Measurements from ENCODE around the gene CDK4. TPM values are rescaled to one million over a fixed set of nuclear protein-coding genes. Genes with fewer than 3 reads are reported as not detected.
A peak's percentile ranks its signal among the peaks of the same experiment; 100 is the strongest.

CDK4 gene
- total and polyA plus RNA-seq, 2 of the 4 experiments (the other 2 are of a cell fraction): 261 to 297 TPM

DNA sequence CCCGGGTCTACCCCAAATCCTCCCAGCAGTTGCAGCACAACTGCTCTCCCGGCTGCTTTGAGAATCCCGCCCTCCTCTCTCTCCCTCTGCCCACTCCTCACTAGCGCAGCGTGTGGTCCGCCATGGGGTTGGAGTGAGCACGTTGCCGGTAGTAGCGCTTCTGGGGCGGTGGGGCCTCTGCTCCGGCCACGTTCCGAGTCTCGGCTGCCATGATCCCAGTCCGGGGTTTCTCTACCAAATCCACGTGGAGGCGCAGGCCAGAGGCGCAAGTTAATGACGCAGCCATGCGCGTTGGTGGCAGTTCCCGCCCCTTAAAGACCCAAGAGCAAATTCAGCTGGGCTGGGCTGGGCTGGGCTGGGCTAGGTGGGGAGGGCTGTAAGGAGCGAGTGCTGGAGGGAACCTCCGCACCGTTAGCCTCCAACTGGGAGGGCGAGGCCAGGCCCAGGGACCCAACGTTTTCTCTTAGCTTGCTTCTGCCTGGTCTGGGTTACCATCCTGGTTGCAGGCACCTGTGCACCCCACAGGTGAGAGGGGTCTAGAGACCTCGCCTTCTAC is 19.8 kb upstream of the CDK4 start, which contains the start of gene METTL1:
TSS of gene METTL1 (minus strand) at position 233 of the 556 bp plus-strand sequence. CDS start at position 211, 22 bp downstream.
- peaks cover 9% of the 10 kb centered on the region for H3K9me1 ChIP-seq (ENCODE audit: insufficient read depth, low read length)
- intact Hi-C loops (cut with micrococcal nuclease): no loop called here
- peak within 1 kb of the TSS; percentile 99 for H3K9ac ChIP-seq (ENCODE audit: low read depth, low read length)
- peak within 1 kb of the TSS; percentile 95 for H3K4me2 ChIP-seq (ENCODE audit: low read depth, low read length)
- no peaks in the 10 kb centered on the region for H3K9me3 ChIP-seq (ENCODE audit: control insufficient read depth, insufficient read depth, low read length)
- peaks cover 1% of the 10 kb centered on the region for H3K27me3 ChIP-seq (ENCODE audit: control insufficient read depth, insufficient read depth, low read length)
- peak within 1 kb of the TSS; percentile 62 for H3K18ac ChIP-seq (ENCODE audit: low read depth, low read length)
- peak within 1 kb of the TSS; percentile 78 for H3K4me3 ChIP-seq (ENCODE audit: insufficient read depth, low read depth, low read length)
- ChIA-PET POLR2A (ENCODE audit: unreplicated experiment) (interaction anchor here (0.9 kb wide), 1 partner anchor 27 kb away, joined by 4 read pairs; the partner anchor contains the start of gene TSPAN31), CTCF (no interaction called here)
- H4K8ac ChIP-seq (ENCODE audit: low read depth in 2 of 2, low read length in 2 of 2): peak within 1 kb of the TSS; percentile 93 to 99
- H2AFZ ChIP-seq (replicated peaks; ENCODE audit: low read length, poor library complexity): peak within 1 kb of the TSS; percentile 99
- H3K79me1 ChIP-seq (ENCODE audit: low read depth in 1 of 2, low read length in 2 of 2): peaks cover 16 to 29% of the 10 kb centered on the region in 2 experiments; a peak in 3 of 4 replicates
- H2BK15ac ChIP-seq (ENCODE audit: low read depth, low read length): peak within 1 kb of the TSS; percentile 78; the same call in 2 of the 3 replicates
- peak within 1 kb of the TSS; percentile 88 for H3K56ac ChIP-seq (ENCODE audit: extremely low read depth, insufficient read depth, low read length)
- peaks cover 6% of the 10 kb centered on the region; the same call in 1 of the 2 replicates for H3K4me1 ChIP-seq (ENCODE audit: control insufficient read depth, insufficient read depth, low read length)
- peak within 1 kb of the TSS; percentile 91 for H2AK5ac ChIP-seq (ENCODE audit: low read depth, low read length)
- ATAC-seq (ENCODE audit: low read depth): peak; percentile 93
- peak within 1 kb of the TSS; percentile 97 for H2AK9ac ChIP-seq (replicated peaks; ENCODE audit: low read depth, low read length, poor library complexity)
- whole genome bisulfite sequencing, 2 experiments (ENCODE audit: extremely low coverage in 2 of 2, insufficient read length in 1 of 2): 0% methylated on average over 14 of the region's 28 CpGs; no CpG with 5 or more reads in 1 of the 2 experiments
- H3K23ac ChIP-seq (ENCODE audit: low read depth, low read length): peak within 1 kb of the TSS; percentile 98
- peak within 1 kb of the TSS; percentile 95 for H4K91ac ChIP-seq (ENCODE audit: insufficient read depth, low read depth, low read length)
- BruUV-seq (replicated peaks): no TSS peak
- H4K20me1 ChIP-seq (ENCODE audit: insufficient read depth, low read length): no peaks in the 10 kb centered on the region
- H3K36me3 ChIP-seq (ENCODE audit: control insufficient read depth, insufficient read depth, low read length): peaks cover 3% of the 10 kb centered on the region
- H3K4ac ChIP-seq (ENCODE audit: low read depth, low read length): peak within 1 kb of the TSS; percentile 98
- H3K14ac ChIP-seq (replicated peaks; ENCODE audit: low read depth, low read length): peak within 1 kb of the TSS; percentile 95
- 0 out of 2 replicates have a peak within 1 kb of the TSS, but pooled peaks have one; percentile 8 for H2BK20ac ChIP-seq (ENCODE audit: low read depth, low read length)
- TF ChIP-seq MXI1 (IDR thresholded peaks at IDR 0.05; ENCODE audit: borderline replicate concordance, low read depth, low read length): peak; percentile 100
- no peak for TF ChIP-seq SMC3 (IDR thresholded peaks at IDR 0.05; ENCODE audit: low read depth, low read length)
- peak; percentile 93 for TF ChIP-seq MAZ (IDR thresholded peaks at IDR 0.05; ENCODE audit: borderline replicate concordance, low read depth, low read length)
- TF ChIP-seq, protein P1, sequence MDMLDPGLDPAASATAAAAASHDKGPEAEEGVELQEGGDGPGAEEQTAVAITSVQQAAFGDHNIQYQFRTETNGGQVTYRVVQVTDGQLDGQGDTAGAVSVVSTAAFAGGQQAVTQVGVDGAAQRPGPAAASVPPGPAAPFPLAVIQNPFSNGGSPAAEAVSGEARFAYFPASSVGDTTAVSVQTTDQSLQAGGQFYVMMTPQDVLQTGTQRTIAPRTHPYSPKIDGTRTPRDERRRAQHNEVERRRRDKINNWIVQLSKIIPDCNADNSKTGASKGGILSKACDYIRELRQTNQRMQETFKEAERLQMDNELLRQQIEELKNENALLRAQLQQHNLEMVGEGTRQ (IDR thresholded peaks at IDR 0.05; ENCODE audit: low read depth, low read length): peak; percentile 59; the same call in 1 of the 2 replicates
- no peak for TF ChIP-seq MAFK (IDR thresholded peaks at IDR 0.05; ENCODE audit: low read depth, low read length)
- peak; percentile 93 for TF ChIP-seq POLR2A (IDR thresholded peaks at IDR 0.05; ENCODE audit: low read depth, low read length)
- 0 out of 2 replicates have a peak, but pooled peaks have one; percentile 80 for TF ChIP-seq CHD1 (IDR thresholded peaks at IDR 0.05; ENCODE audit: low read depth, low read length)
- no peak for TF ChIP-seq CEBPB (IDR thresholded peaks at IDR 0.05; ENCODE audit: low read depth, low read length)
- TF ChIP-seq, protein P2, sequence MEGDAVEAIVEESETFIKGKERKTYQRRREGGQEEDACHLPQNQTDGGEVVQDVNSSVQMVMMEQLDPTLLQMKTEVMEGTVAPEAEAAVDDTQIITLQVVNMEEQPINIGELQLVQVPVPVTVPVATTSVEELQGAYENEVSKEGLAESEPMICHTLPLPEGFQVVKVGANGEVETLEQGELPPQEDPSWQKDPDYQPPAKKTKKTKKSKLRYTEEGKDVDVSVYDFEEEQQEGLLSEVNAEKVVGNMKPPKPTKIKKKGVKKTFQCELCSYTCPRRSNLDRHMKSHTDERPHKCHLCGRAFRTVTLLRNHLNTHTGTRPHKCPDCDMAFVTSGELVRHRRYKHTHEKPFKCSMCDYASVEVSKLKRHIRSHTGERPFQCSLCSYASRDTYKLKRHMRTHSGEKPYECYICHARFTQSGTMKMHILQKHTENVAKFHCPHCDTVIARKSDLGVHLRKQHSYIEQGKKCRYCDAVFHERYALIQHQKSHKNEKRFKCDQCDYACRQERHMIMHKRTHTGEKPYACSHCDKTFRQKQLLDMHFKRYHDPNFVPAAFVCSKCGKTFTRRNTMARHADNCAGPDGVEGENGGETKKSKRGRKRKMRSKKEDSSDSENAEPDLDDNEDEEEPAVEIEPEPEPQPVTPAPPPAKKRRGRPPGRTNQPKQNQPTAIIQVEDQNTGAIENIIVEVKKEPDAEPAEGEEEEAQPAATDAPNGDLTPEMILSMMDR (conservative IDR thresholded peaks at IDR 0.05; ENCODE audit: low read depth, low read length): no peak
- no peak for TF ChIP-seq RCOR1 (IDR thresholded peaks at IDR 0.05; ENCODE audit: insufficient replicate concordance, low read length)
- H4K5ac ChIP-seq (ENCODE audit: low read depth, low read length): peak within 1 kb of the TSS; percentile 91
- peak; percentile 97 for DNase-seq
- in situ Hi-C loops (cut with MboI; ENCODE audit: low sequenced_read_pairs): no loop called here
- H2BK5ac ChIP-seq (ENCODE audit: low read depth, low read length, poor library complexity, severe bottlenecking): peak within 1 kb of the TSS; percentile 78
- H3K27ac ChIP-seq (ENCODE audit: insufficient read depth, low read length): peak within 1 kb of the TSS; percentile 82
- H2BK120ac ChIP-seq (ENCODE audit: low read depth, low read length): peak within 1 kb of the TSS; percentile 86
- dilution Hi-C loops (cut with HindIII; ENCODE audit: low sequenced_read_pairs, unreplicated experiment): no loop called here

All from IMR-90 (cell line).